ENCODE measurements around the gene ARRB1. TPM values are rescaled to one million over a fixed set of nuclear protein-coding genes. Genes with fewer than 3 reads are reported as not detected.

ARRB1 gene
- polyA plus RNA-seq, 1 of the 3 experiments (the other 2 are of a cell fraction), result 7.0 TPM

DNA sequence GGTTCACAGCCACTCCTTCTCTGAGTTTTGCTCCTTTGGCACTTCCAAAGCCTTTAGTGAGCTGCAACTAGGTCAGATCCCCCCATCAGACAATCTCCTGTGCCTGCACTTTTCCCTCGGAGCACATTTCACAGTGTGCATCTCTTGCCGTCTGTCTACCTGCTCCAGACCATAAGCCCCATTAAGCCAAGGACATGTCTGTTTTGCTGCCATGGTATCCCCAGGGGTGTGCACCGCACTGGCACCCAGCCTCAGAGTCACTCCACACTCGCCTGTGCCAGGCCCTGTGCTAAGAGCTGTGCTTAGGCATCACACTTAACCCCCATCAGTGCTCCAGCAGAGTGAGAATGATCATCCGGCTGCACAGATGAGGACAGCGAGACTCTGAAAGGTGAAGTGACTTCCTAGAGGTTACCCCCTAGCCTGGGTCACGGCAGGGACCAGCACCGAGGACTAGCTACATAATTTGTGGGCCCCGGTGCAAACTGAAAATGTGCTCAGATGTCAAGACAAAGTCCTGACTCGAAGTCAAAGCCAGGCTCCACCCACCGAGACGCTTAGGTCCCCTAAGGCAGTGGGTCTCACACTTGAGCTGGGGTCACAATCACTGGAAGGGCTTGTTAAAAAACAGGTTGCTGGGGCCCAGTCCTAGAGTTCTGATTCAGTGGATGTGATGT, 33.9 kb downstream of the ARRB1 start:
- H4K20me1 ChIP-seq (ENCODE audit: insufficient read depth), result no peaks in the 10 kb centered on the region
- H3K27ac ChIP-seq (ENCODE audit: low read depth in 2 of 2, low read length in 1 of 2), result no peak overlapping the region
- H3K9ac ChIP-seq, result no peak overlapping the region
- H3K4me3 ChIP-seq (ENCODE audit: low read depth in 2 of 2, low read length in 1 of 2), result no peak overlapping the region
- POLR2A ChIA-PET, result interaction anchor here (0.7 kb wide), 1 partner anchor 206 kb away, joined by 5 read pairs; no protein-coding TSS in a partner anchor
- no peaks in the 10 kb centered on the region for H3K79me2 ChIP-seq (ENCODE audit: insufficient read depth)
- peaks cover 0 to 20% of the 10 kb centered on the region in 2 experiments; a peak in 2 of 4 replicates for H3K4me1 ChIP-seq (ENCODE audit: control insufficient read depth in 1 of 2, insufficient read depth in 2 of 2, low read depth in 1 of 2, low read length in 1 of 2)
- no peaks in the 10 kb centered on the region for H3K9me3 ChIP-seq
- no peak for DNase-seq
- no peaks in the 10 kb centered on the region for H3K27me3 ChIP-seq (ENCODE audit: insufficient read depth)
- H3K9me2 ChIP-seq, result no peaks in the 10 kb centered on the region
- no peak overlapping the region for H2AFZ ChIP-seq (ENCODE audit: low read depth)
- WGBS (ENCODE audit: low lambda C conversion rate), result 79% methylated on average over 6 of the region's 12 CpGs
- H3K4me2 ChIP-seq, result no peak overlapping the region
- H3F3A ChIP-seq (replicated peaks; ENCODE audit: insufficient read depth), result no peaks in the 10 kb centered on the region
- CTCF ChIA-PET, result interaction anchor here (1.6 to 1.9 kb wide), 2 partner anchors 10 to 67 kb away, joined by 4 to 7 read pairs; no protein-coding TSS in a partner anchor
- no peaks in the 10 kb centered on the region for H3K36me3 ChIP-seq (replicated peaks in 1 of 2; ENCODE audit: control insufficient read depth in 1 of 2, insufficient read depth in 2 of 2, low read length in 1 of 2)
- TF ChIP-seq, protein P1, sequence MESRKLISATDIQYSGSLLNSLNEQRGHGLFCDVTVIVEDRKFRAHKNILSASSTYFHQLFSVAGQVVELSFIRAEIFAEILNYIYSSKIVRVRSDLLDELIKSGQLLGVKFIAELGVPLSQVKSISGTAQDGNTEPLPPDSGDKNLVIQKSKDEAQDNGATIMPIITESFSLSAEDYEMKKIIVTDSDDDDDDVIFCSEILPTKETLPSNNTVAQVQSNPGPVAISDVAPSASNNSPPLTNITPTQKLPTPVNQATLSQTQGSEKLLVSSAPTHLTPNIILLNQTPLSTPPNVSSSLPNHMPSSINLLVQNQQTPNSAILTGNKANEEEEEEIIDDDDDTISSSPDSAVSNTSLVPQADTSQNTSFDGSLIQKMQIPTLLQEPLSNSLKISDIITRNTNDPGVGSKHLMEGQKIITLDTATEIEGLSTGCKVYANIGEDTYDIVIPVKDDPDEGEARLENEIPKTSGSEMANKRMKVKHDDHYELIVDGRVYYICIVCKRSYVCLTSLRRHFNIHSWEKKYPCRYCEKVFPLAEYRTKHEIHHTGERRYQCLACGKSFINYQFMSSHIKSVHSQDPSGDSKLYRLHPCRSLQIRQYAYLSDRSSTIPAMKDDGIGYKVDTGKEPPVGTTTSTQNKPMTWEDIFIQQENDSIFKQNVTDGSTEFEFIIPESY (IDR thresholded peaks at IDR 0.05; ENCODE audit: borderline replicate concordance, low read depth), result no peak
- TF ChIP-seq, protein P2, sequence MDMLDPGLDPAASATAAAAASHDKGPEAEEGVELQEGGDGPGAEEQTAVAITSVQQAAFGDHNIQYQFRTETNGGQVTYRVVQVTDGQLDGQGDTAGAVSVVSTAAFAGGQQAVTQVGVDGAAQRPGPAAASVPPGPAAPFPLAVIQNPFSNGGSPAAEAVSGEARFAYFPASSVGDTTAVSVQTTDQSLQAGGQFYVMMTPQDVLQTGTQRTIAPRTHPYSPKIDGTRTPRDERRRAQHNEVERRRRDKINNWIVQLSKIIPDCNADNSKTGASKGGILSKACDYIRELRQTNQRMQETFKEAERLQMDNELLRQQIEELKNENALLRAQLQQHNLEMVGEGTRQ (IDR thresholded peaks at IDR 0.05; ENCODE audit: borderline replicate concordance, low read depth, low read length), result no peak
- TF ChIP-seq YY1 (IDR thresholded peaks at IDR 0.05; ENCODE audit: low read depth) (no peak), TCF12 (IDR thresholded peaks at IDR 0.05) (no peak), NRF1 (IDR thresholded peaks at IDR 0.05; ENCODE audit: low read depth, low read length) (no peak), MXI1 (IDR thresholded peaks at IDR 0.05; ENCODE audit: low read depth, low read length) (no peak), JUND (IDR thresholded peaks at IDR 0.05) (no peak), FOSL2 (IDR thresholded peaks at IDR 0.05; ENCODE audit: borderline replicate concordance, low read depth) (no peak), RAD21 (IDR thresholded peaks at IDR 0.05; ENCODE audit: low read length) (no peak), SMC3 (IDR thresholded peaks at IDR 0.05; ENCODE audit: low read depth, low read length) (no peak), SIN3A (IDR thresholded peaks at IDR 0.05; ENCODE audit: borderline replicate concordance, low read depth, low read length) (no peak), GATA2 (CRISPR knock-in tag; IDR thresholded peaks at IDR 0.05) (no peak), POLR2AphosphoS5 (IDR thresholded peaks at IDR 0.05; ENCODE audit: low read depth, low read length) (no peak), EZH2phosphoT487 (IDR thresholded peaks at IDR 0.05; ENCODE audit: borderline replicate concordance, low read depth) (no peak), MEF2A (IDR thresholded peaks at IDR 0.05; ENCODE audit: borderline replicate concordance, low read depth) (no peak), GABPA (IDR thresholded peaks at IDR 0.05; ENCODE audit: low read depth) (no peak), CHD2 (IDR thresholded peaks at IDR 0.05; ENCODE audit: low read length, partially characterized antibody) (no peak)
- TF ChIP-seq, protein P3, sequence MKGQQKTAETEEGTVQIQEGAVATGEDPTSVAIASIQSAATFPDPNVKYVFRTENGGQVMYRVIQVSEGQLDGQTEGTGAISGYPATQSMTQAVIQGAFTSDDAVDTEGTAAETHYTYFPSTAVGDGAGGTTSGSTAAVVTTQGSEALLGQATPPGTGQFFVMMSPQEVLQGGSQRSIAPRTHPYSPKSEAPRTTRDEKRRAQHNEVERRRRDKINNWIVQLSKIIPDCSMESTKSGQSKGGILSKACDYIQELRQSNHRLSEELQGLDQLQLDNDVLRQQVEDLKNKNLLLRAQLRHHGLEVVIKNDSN (IDR thresholded peaks at IDR 0.05; ENCODE audit: borderline replicate concordance, low read depth), result no peak
- TF ChIP-seq, protein P4, sequence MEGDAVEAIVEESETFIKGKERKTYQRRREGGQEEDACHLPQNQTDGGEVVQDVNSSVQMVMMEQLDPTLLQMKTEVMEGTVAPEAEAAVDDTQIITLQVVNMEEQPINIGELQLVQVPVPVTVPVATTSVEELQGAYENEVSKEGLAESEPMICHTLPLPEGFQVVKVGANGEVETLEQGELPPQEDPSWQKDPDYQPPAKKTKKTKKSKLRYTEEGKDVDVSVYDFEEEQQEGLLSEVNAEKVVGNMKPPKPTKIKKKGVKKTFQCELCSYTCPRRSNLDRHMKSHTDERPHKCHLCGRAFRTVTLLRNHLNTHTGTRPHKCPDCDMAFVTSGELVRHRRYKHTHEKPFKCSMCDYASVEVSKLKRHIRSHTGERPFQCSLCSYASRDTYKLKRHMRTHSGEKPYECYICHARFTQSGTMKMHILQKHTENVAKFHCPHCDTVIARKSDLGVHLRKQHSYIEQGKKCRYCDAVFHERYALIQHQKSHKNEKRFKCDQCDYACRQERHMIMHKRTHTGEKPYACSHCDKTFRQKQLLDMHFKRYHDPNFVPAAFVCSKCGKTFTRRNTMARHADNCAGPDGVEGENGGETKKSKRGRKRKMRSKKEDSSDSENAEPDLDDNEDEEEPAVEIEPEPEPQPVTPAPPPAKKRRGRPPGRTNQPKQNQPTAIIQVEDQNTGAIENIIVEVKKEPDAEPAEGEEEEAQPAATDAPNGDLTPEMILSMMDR (IDR thresholded peaks at IDR 0.05), result no peak
- TF ChIP-seq, protein P5, sequence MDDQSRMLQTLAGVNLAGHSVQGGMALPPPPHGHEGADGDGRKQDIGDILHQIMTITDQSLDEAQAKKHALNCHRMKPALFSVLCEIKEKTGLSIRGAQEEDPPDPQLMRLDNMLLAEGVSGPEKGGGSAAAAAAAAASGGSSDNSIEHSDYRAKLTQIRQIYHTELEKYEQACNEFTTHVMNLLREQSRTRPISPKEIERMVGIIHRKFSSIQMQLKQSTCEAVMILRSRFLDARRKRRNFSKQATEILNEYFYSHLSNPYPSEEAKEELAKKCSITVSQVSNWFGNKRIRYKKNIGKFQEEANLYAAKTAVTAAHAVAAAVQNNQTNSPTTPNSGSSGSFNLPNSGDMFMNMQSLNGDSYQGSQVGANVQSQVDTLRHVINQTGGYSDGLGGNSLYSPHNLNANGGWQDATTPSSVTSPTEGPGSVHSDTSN (IDR thresholded peaks at IDR 0.05), result no peak

All from SK-N-SH (cell line).